OCI-LY3 (cell line): ENCODE measurements around the gene CRACR2B.

ENCODE experiments used
- CTCF ChIP-seq: fragments of 200-600, 300-600 bp; sonication (generic); IDR thresholded peaks from 2 replicates; pipeline ENCODE4 v1.5.1; 2014; ENCODE audit warnings: antibody characterized with exemption, low read length, low read depth
- EZH2phosphoT487 ChIP-seq: fragments of 200-600 bp; shearing (Covaris generic); IDR thresholded peaks from 2 replicates; pipeline ENCODE4 v1.6.1; 2018; ENCODE audit warnings: antibody characterized with exemption, mixed run types, low read depth

- no peak for TF ChIP-seq CTCF
- TF ChIP-seq EZH2phosphoT487, result no peak
These were observed 398 bp upstream of the CRACR2B start for GRCh38 chr11:827146-827896.
